Activated CD8-positive, alpha-beta memory T cell treated with anti-CD3 and anti-CD28 coated beads for 48 hours (primary cell): ENCODE measurements around the gene LCE1B.

Experiments
- DNase-seq, 3 experiments: peaks; one replicate each; pipeline ENCODE4 v3.0.0-alpha.2; 2020; ENCODE audit warnings: low read depth in 2 of 3, low spot score in 2 of 3

The LCE1B gene

DNA sequence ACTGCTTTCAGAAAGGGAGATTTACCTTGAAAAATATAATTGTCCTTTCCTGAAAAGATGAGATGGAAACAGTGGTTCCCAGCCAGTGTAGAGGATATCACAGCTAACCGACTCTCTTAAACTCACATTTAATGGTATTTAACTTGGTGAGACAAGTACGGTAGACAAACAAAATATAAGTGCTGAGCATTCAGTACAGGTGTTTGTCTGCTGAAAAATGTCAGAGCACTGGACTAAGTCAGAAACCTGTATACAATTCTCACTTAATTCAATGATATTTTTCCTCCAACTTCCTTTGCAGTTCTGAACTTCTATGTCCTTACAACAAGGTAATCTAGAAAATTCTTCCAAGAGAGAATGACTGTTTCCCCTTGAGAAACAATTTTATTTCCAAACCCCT is at the start of gene LCE1B:
LCE1B (plus strand) TSS at position 301 of the 400 bp plus-strand sequence. CDS start 476 bp downstream, outside the sequence.
- no peak for DNase-seq

DNA sequence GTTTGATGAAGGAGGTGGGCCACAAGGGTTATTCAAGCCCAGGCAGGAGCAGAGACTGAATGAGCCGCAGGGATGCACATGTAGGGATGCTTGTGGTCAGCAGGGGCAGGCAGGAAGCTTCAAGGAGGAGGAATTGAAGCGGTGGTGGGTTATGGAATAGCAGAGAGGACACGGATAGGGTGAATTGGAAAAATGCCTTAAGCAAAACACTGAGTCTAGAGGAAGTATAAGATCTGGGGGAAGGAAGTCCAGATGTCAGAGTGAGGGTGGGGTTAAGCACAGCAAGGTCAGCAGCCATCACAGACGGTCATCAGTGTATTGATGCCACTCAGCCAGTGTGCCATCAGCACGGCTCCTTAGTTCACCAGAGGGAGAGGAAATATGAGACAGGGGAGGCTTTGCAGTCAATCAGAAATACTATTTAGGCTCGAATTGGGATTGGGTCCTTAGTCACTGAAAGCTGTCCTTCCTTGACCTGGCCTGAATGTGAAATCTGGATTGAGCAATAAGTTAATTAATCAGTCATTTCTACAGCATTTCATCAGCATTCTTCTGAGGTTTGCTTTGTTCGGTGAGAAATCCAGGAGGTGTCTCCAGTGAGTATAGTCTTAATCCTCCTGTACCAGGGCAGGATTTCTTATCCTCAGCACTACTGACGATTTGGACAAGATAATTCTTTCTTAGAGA is 42.8 kb upstream of the LCE1B start:
- DNase-seq = no peak

- DNase-seq = no peak
Measured at GRCh38 chr1:152770411-152770810, 41.4 kb upstream of the LCE1B start.

DNA sequence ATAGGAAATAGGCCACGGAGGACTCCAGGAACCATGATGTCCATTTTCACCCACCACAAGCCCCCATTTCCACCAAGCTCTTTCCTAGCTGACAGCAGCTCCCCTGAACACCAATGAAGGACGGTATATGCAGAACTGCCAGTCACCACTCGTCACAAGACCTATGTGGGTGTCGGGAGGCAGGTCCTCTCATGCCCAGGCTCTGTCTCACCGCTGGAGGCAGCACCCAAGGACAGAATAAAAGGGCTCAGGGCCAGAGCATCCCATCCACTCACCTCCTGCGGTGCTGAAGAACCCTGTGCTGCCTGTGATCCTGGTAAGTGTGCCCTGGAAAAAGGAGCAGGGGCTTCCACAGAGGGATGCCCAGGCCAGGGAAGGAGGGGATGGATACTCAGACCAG is 36.9 kb upstream of the LCE1B start, which contains the start of gene LCE1F:
LCE1F (plus strand) TSS at position 266 of the 400 bp plus-strand sequence. CDS start 1,232 bp downstream, outside the sequence.
- no peak for DNase-seq

- no peak for DNase-seq
Measured at GRCh38 chr1:152776361-152776760, 35.4 kb upstream of the LCE1B start.

DNA sequence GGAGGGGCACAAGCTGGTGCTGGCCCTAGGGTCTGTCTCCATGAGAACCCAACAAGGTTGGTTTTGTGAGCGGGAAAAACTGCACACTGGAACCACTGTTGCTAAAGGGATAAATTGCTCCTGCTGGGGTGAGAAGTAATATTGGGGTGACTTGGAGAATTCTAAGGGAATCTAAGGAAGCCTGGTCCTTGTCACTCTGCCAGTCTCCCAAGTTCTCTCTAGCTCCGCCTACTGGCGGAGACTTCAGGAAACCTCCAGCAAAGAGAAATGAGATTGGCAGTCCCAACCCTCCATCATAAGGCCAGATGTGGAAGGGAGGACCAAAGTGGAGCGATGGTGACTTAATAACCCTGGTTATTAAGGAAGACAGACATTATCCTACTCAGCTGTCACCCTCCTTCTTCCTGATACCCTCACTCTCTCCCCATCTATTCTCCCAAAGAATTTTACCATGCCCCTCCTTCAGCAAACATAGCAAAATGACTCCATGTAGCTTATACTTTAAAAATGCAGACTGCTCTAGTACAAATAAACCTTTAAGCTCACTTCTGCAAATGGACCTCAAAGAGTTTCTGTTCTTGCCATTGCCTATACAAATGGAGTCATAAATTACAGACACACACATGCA is 34.1 kb upstream of the LCE1B start:
- no peak for DNase-seq

GRCh38 chr1:152783095-152783494 is 28.7 kb upstream of the LCE1B start:
- no peak for DNase-seq

- no peak for DNase-seq
Measured at GRCh38 chr1:152786077-152786476, 25.7 kb upstream of the LCE1B start, which contains the start of gene LCE1E. LCE1E (plus strand) TSS chr1:152786257; CDS start chr1:152787300, 1,043 bp downstream.

- no peak for DNase-seq
Measured at GRCh38 chr1:152795686-152796085, 16.1 kb upstream of the LCE1B start.

DNA sequence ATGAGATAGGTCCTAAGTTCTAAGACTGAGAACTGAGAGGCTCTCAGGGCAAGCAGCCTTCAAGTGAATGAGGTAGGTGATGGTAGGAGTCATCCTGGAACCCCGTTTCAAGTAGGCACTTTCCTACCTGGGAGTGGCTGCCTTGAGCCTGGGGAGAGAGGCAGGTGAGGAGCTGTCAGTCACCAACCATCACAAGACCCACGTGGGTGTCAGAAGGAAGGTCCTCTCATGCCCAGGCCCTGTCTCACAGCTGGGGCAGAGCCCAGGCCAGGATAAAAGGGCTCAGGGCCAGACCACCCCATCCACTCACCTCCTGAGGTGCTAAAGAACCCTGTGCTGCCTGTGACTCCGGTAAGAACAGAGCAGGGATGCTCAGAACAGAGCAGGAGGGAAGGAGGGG is 15.3 kb upstream of the LCE1B start, which contains the start of gene LCE1D:
LCE1D (plus strand) TSS at position 301 of the 400 bp plus-strand sequence. CDS start 1,074 bp downstream, outside the sequence.
- no peak for DNase-seq

DNA sequence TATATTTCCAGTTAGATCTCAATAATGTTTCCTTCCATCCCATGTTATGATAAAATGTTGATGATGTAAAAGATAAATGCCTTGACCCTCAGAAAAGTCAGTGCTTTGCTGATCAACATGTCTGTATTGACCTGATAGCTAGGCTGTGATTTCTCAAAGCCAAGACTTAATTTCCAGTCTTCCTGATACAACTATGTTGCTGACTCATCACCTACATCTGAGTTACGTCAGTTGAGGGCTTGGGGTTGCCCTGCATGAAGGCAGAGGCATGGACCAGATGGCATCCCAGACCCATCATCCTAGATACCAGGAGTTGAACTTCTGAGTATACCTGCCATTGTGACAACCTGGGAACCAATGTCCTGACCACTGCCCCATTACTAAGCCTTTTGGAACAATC is 10.4 kb upstream of the LCE1B start:
- no peak for DNase-seq

DNA sequence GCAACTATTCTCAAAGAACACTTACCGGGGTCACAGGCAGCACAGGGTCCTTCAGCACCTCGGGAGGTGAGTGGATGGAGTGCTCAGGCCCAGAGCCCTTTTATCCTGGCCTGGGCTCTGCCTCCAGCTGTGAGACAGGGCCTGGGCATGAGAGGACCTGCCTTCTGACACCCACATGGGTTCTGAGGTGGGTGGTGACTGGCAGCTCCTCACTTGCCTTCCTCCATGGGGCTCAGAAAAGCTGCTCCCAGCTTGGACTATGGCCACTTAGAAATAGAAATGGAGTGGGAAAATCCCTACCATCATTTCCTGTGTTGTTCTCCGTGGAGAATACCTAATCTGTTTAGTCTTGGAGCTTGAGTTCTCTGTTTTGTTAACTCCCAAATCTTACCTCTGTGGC is 5.2 kb upstream of the LCE1B start, which contains the start of gene LCE1C:
LCE1C (minus strand) TSS at position 76 of the 400 bp plus-strand sequence. CDS start 1,173 bp downstream, outside the sequence.
- no peak for DNase-seq

DNA sequence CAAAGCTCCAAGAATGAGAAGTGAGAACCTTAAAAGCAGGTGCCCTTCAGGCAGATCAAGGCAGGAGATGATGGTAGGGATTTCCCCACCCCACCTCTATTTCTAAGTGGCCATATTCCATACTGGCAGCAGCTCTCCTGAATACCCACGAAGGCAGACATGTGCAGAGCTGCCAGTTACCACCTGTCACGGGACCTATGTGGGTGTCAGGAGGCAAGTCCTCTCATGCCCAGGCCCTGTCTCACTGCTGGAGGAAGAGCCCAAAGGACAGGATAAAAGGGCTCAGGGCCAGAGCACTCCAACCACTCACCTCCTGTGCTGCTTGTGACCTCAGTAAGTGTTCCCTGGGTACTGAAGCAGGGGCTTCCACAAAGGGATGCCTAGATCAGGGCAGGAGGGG is 721 bp upstream of the LCE1B start:
- DNase-seq = no peak

GRCh38 chr1:152817309-152817708 is 5.5 kb downstream of the LCE1B start:
- no peak for DNase-seq

DNA sequence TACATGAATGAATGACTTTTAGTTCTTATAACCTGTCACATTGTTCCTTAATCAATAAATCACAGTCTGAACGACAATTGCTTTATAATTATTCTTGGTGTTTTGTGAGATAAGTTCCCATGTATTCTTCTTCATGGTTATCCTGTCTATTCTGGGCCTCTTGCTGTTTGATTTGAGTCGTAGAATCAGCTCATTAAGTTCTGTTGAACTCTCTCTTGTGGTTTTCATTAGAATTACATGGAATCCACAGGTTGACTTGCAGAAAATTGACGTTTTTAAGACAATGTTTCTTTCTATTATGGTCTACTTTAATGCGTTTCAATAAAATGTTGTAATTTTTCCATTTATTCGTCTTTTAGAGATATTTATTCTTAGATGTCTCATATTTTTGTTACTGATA is 11.5 kb downstream of the LCE1B start:
- DNase-seq = no peak

DNA sequence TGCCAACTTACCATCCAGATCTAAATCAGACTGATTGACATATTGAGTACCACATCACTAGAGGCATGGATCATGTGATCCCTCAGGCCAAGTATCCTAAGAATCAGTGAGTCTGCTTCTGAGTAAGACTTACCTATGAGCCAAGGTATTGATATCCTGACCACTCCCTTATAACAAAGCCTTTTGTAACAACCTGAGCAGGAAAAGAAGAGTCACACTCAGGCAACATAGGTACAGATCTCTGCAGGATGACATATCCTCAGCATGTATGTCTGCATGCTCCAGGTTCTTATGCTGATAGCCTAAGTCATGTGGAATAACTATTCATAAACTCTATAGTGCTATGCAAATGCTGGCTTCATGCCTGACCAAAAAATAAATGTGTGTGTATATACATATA is 13.2 kb downstream of the LCE1B start:
- no peak for DNase-seq

DNA sequence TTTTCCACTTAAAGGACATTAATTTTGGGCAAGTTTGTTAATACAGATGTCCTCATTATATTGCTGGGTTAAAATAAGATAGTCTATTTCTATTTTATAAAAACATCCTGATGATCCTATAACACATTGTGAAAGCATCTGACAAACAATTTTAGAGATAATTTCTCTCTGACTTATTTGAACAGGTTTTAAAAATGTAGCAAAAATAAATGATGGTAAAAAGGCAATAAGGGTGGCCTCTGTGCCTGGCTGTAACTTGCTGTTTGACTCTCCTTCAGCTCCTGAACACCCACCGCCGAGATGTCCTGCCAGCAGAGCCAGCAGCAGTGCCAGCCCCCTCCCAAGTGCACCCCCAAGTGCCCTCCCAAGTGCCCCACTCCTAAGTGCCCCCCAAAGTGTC is 15.4 kb downstream of the LCE1B start, which contains the start of gene LCE1A:
LCE1A (plus strand) TSS at position 301 of the 400 bp plus-strand sequence; CDS start at position 301, 0 bp downstream.
- no peak for DNase-seq

- DNase-seq = no peak
Measured at GRCh38 chr1:152836870-152837269, 25.1 kb downstream of the LCE1B start.

- DNase-seq = no peak
Measured at GRCh38 chr1:152842556-152842955, 30.8 kb downstream of the LCE1B start, which contains the start of gene LCE6A. LCE6A (plus strand) TSS chr1:152842856; CDS start chr1:152843521, 665 bp downstream.

DNA sequence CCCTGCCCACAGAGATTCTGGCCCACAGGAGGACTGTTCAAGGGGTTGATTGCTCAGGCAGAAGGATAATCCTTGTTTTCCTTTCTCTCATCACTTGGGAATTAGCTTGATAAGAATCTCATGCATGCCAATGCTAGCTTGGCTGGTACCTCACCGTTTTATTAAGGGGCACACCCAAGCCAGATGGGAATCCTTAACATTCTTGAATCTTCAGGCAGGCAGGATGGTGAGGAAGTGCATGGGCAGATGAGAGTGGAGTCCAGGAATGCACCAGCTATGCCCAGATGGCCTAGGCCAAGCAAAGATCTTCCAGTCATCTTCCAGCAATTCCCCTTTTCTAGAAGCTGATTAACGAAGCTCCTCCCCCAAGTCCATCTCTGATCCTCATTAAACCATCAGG is 43.9 kb downstream of the LCE1B start:
- no peak for DNase-seq

DNA sequence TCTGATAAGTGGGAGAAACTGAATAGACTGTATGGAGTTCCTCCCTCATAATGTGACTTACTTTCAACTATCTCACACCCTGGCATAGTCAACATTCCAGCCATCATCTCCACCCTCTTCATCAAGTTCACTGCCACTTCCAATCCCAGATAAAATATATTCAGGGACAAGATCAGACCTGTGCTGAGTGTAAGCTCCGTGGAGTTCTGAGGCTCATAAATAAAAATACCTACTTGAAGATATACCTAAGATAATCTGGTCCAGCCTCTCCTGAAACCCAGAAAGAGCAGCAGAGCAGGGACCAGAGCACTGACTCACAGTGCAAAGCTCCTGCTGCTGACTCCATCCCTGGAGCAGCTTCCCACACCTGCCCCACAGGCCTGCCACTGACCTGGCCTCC is 46.3 kb downstream of the LCE1B start:
- no peak for DNase-seq

DNA sequence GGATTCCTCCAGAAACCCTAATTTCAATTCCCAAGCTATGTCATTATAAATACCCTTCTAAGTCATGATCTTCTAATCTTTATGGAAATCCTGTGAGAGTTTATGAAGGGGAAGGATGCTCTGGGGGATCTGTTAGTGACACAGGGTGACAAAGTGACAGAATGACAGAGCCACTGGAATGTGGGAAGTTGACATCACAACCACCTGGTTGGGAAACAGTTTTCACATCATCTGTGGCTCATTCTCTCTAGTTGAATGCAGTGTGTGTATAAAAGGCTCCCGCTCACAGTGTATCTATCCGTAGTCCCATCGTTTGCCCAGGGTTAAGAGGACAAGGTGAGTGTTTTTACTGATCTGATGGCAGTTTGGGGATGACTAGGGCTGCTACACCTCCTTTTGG is 47.9 kb downstream of the LCE1B start, which contains the start of gene LCE7A:
LCE7A (plus strand) TSS at position 301 of the 400 bp plus-strand sequence. CDS start 702 bp downstream, outside the sequence.
- DNase-seq = no peak
